Liver (tissue), 9 donors: Measurements from ENCODE around the gene BCL2. TPM values are rescaled to one million over a fixed set of nuclear protein-coding genes. Genes with fewer than 3 reads are reported as not detected.

Experiments used
- DNase-seq: peaks from one replicate; pipeline ENCODE4 v3.0.0-alpha.2; 2017; ENCODE audit warnings: low spot score
- H3K27ac ChIP-seq, 2 donors: one replicate each; pipeline ENCODE4 v1.7.0; 2013; ENCODE audit warnings: inconsistent platforms in 2 of 2, low read length in 2 of 2, control low read depth in 1 of 2, low read depth in 1 of 2, mild to moderate bottlenecking in 1 of 2
- H3K27me3 ChIP-seq, 4 donors: one replicate each; pipeline versions ENCODE4 v1.6.1 to v1.7.0; 2013; ENCODE audit warnings: low read length in 3 of 4, inconsistent platforms in 1 of 4, mild to moderate bottlenecking in 1 of 4, moderate library complexity in 1 of 4; ENCODE audit not compliant: control insufficient read depth in 4 of 4, insufficient read depth in 4 of 4
- H3K36me3 ChIP-seq, 4 donors: one replicate each; pipeline versions ENCODE4 v1.6.1 to v1.7.0; 2013; ENCODE audit warnings: low read length in 3 of 4, mild to moderate bottlenecking in 3 of 4, low read depth in 1 of 4, moderate library complexity in 1 of 4; ENCODE audit not compliant: control insufficient read depth in 4 of 4, insufficient read depth in 3 of 4
- H3K4me1 ChIP-seq, 4 donors: one replicate each; pipeline versions ENCODE4 v1.6.1 to v1.7.0; 2013; ENCODE audit warnings: low read length in 3 of 4, mild to moderate bottlenecking in 3 of 4, moderate library complexity in 1 of 4; ENCODE audit not compliant: control insufficient read depth in 4 of 4, insufficient read depth in 4 of 4
- H3K4me3 ChIP-seq, 3 donors: one replicate each; pipeline versions ENCODE4 v1.6.1 to v1.7.0; 2013; ENCODE audit warnings: low read length in 3 of 3, control low read depth in 1 of 3, low read depth in 1 of 3, mild to moderate bottlenecking in 1 of 3
- H3K9ac ChIP-seq, 2 donors: one replicate each; pipeline ENCODE4 v1.7.0; 2013; ENCODE audit warnings: low read length in 2 of 2, mild to moderate bottlenecking in 2 of 2, moderate library complexity in 2 of 2, control low read depth in 1 of 2, low read depth in 1 of 2
- H3K9me3 ChIP-seq, 4 donors: one replicate each; pipeline versions ENCODE4 v1.6.1 to v1.7.0; 2013; ENCODE audit warnings: low read length in 3 of 4; ENCODE audit not compliant: control insufficient read depth in 4 of 4
- ATF3 ChIP-seq: IDR thresholded peaks from 2 replicates; pipeline ENCODE4 v1.6.1; 2016; ENCODE audit warnings: antibody characterized with exemption
- CTCF ChIP-seq: fragments of 150-350 bp; IDR thresholded peaks from 2 replicates; pipeline ENCODE4 v1.5.1; 2017; ENCODE audit warnings: improper control_type of control experiment, low read depth, low read length; ENCODE audit not compliant: missing input control
- EGR1 ChIP-seq, 2 donors: IDR thresholded peaks; 2 replicates each; pipeline ENCODE4 v1.6.1; 2016 to 2018; ENCODE audit warnings: antibody characterized with exemption in 2 of 2, low read depth in 2 of 2
- FOXA1 ChIP-seq: IDR thresholded peaks from 2 replicates; pipeline ENCODE4 v1.6.1; 2016; ENCODE audit warnings: antibody characterized with exemption
- FOXA2 ChIP-seq: IDR thresholded peaks from 2 replicates; pipeline ENCODE4 v1.6.1; 2016; ENCODE audit warnings: antibody characterized with exemption
- HNF4G ChIP-seq: IDR thresholded peaks from 2 replicates; pipeline ENCODE4 v1.6.1; 2016; ENCODE audit warnings: antibody characterized with exemption
- JUND ChIP-seq, 2 donors: IDR thresholded peaks; 2 replicates each; pipeline ENCODE4 v1.6.1; 2016; ENCODE audit warnings: antibody characterized with exemption in 2 of 2
- MAX ChIP-seq: IDR thresholded peaks from 2 replicates; pipeline ENCODE4 v1.6.1; 2016; ENCODE audit warnings: antibody characterized with exemption
- RAD21 ChIP-seq, 2 donors: IDR thresholded peaks; 2 replicates each; pipeline ENCODE4 v1.6.1; 2016; ENCODE audit warnings: antibody characterized with exemption in 2 of 2, mild to moderate bottlenecking in 2 of 2
- REST ChIP-seq: IDR thresholded peaks from 2 replicates; pipeline ENCODE4 v1.6.1; 2016; ENCODE audit warnings: antibody characterized with exemption, mild to moderate bottlenecking
- SP1 ChIP-seq: IDR thresholded peaks from 2 replicates; pipeline ENCODE4 v1.6.1; 2018; ENCODE audit warnings: antibody characterized with exemption, mild to moderate bottlenecking
- TAF1 ChIP-seq: conservative IDR thresholded peaks from 2 replicates; pipeline ENCODE4 v1.6.1; 2016; ENCODE audit warnings: antibody characterized with exemption, mild to moderate bottlenecking
- ZBTB33 ChIP-seq: IDR thresholded peaks from 2 replicates; pipeline ENCODE4 v1.6.1; 2016; ENCODE audit warnings: antibody characterized with exemption
- WGBS: extraction: QIAGEN DNeasy Blood & Tissue Kit; methylation state at CpG from one replicate; pipeline ENCODE4 v1.1.7; 2013; 5-methylcytosine and 5-hydroxymethylcytosine counted together
- polyA plus RNA-seq, 2 donors: library from polyadenylated mRNA; stranded (reverse) in 1 of 2; unstranded in 1 of 2; fragments of 200-250 nt in 1 of 2; fragments of >200 nt in 1 of 2; fragmentation: Nextera tagmentation in 1 of 2; extraction: Ambion mirVana in 1 of 2; gene quantifications; one replicate each; pipeline versions ENCODE4 v1.2.1 to v1.2.3, GENCODE V29; 2013 to 2015
- total RNA-seq, 2 donors: library from RNA; depleted of rRNA; stranded (reverse); fragments of >200 nt; gene quantifications; one replicate each; pipeline ENCODE4 v1.2.3, GENCODE V29; 2014
- donor health status: healthy.
- donor health status: healthy.
- donor health status: healthy.
- donor health status: healthy.
- donor health status: healthy.

The BCL2 gene
- total and polyA plus RNA-seq, 4 donors: 0.40 to 3.9 (median 1.4) TPM

- TF ChIP-seq TAF1: no peak
- TF ChIP-seq ZBTB33: no peak
- TF ChIP-seq CTCF: no peak
- no peak for TF ChIP-seq SP1
- TF ChIP-seq EGR1 (IDR thresholded peaks at IDR 0.05; ENCODE audit: low read depth in 2 of 2): no peak
- no peak for TF ChIP-seq FOXA1
- no peak for TF ChIP-seq ATF3
- no peak for TF ChIP-seq REST
- TF ChIP-seq RAD21 (IDR thresholded peaks at IDR 0.05): no peak
- no peak for TF ChIP-seq HNF4G
- no peak for TF ChIP-seq MAX
- Histone ChIP-seq H3K36me3 (no peaks in the 10 kb centered on the region), H3K4me1 (no peaks in the 10 kb centered on the region), H3K9me3 (no peaks in the 10 kb centered on the region), H3K27me3 (no peaks in the 10 kb centered on the region), H3K9ac (no peak overlapping the region), H3K4me3 (no peak overlapping the region), H3K27ac (no peak overlapping the region)
- DNase-seq: no peak
- 73% methylated on average over 8 of the region's 8 CpGs for WGBS
These were observed 52.4 kb downstream of the BCL2 start for GRCh38 chr18:63266888-63267790.

GRCh38 chr18:63265326-63265725, 54.2 kb downstream of the BCL2 start:
- no peak overlapping the region for H3K27ac ChIP-seq
- TF ChIP-seq JUND (IDR thresholded peaks at IDR 0.05) (no peak), FOXA2 (no peak), MAX (no peak)
- 70% methylated on average over 3 of the region's 3 CpGs for whole genome bisulfite sequencing
- no peaks in the 10 kb centered on the region for H3K36me3 ChIP-seq
- no peak overlapping the region for H3K4me3 ChIP-seq
- H3K27me3 ChIP-seq: no peaks in the 10 kb centered on the region
- H3K4me1 ChIP-seq: no peaks in the 10 kb centered on the region
- no peak for DNase-seq
- no peaks in the 10 kb centered on the region for H3K9me3 ChIP-seq
- H3K9ac ChIP-seq: no peak overlapping the region
